22Rv1 (cell line): ENCODE measurements around the gene GAL3ST2.

Source experiments
- ZFX ChIP-seq: fragments of 450-650 bp; IDR thresholded peaks from 2 replicates; pipeline ENCODE4 v1.6.1; 2017; ENCODE audit warnings: antibody characterized with exemption, borderline replicate concordance
- TF ChIP-seq, protein P1 (sequence below): fragments of 450-650 bp; IDR thresholded peaks from 2 replicates; pipeline ENCODE4 v1.5.1; 2017; ENCODE audit warnings: mild to moderate bottlenecking

DNA sequence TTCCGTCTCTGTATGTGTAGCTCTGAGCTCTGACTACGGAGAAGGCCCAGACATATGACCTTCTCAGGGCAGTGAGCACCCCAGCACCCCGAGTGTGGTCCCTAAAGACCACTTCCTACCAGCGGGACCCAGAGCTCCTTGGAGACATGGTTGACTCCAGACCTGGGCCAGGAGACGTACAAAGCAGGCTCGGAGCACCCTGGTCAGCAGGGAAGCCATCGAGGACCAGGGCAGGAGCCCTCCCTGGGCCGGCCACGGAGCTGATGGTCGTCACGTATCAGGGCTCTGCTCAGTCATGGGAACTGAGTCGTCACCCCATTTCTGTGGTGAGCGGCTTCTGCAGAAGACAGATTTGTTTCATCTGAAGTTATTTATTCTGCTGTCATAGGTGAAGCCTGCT, 19.6 kb downstream of the GAL3ST2 start:
- TF ChIP-seq, protein P1, sequence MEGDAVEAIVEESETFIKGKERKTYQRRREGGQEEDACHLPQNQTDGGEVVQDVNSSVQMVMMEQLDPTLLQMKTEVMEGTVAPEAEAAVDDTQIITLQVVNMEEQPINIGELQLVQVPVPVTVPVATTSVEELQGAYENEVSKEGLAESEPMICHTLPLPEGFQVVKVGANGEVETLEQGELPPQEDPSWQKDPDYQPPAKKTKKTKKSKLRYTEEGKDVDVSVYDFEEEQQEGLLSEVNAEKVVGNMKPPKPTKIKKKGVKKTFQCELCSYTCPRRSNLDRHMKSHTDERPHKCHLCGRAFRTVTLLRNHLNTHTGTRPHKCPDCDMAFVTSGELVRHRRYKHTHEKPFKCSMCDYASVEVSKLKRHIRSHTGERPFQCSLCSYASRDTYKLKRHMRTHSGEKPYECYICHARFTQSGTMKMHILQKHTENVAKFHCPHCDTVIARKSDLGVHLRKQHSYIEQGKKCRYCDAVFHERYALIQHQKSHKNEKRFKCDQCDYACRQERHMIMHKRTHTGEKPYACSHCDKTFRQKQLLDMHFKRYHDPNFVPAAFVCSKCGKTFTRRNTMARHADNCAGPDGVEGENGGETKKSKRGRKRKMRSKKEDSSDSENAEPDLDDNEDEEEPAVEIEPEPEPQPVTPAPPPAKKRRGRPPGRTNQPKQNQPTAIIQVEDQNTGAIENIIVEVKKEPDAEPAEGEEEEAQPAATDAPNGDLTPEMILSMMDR = no peak
- no peak for TF ChIP-seq ZFX
